H1 (cell line): ENCODE results near the gene QSOX2. TPM values are rescaled to one million over a fixed set of nuclear protein-coding genes. Genes with fewer than 3 reads are reported as not detected.

Source experiments
- CTCF ChIA-PET: fragments of 300-600 bp; sonication (Branson Sonifier 250); formaldehyde crosslinking; loops from one replicate; lab custom pipeline; 2021; ENCODE audit not compliant: partially characterized antibody; lab: Charles Lee
- POLR2A ChIA-PET: fragments of 300-600 bp; sonication (Branson Sonifier 250); formaldehyde crosslinking; loops from one replicate; lab custom pipeline; 2021; ENCODE audit warnings: inconsistent platforms; ENCODE audit not compliant: partially characterized antibody; lab: Charles Lee
- DNase-seq, 2 experiments: peaks; one replicate each; pipeline versions ENCODE4 v3.0.0 to v3.0.0-alpha.2; 2010 to 2022; ENCODE audit warnings: low spot score in 2 of 2, low read depth in 1 of 2, mixed read lengths in 1 of 2
- FAIRE-seq: peaks from 2 replicates; lab custom pipeline; 2011; peaks lifted over from hg19 to GRCh38; lab: Jason Lieb, UNC
- H2AFZ ChIP-seq: 2 replicates; pipeline ENCODE4 v1.8.1; 2012; ENCODE audit warnings: low read length, inconsistent platforms
- H2AK5ac ChIP-seq: 2 replicates; pipeline ENCODE4 v1.6.1; 2013; ENCODE audit warnings: low read depth, low read length
- H2BK120ac ChIP-seq: replicated peaks from 2 replicates; pipeline ENCODE3; 2013; ENCODE audit warnings: low read depth, low read length, inconsistent platforms
- H2BK12ac ChIP-seq: 2 replicates; pipeline ENCODE4 v1.6.1; 2013; ENCODE audit warnings: low read depth, low read length
- H2BK15ac ChIP-seq: 2 replicates; pipeline ENCODE4 v1.6.1; 2013; ENCODE audit warnings: low read length
- H2BK20ac ChIP-seq: 2 replicates; pipeline ENCODE4 v1.6.1; 2013; ENCODE audit warnings: low read length
- H2BK5ac ChIP-seq: 2 replicates; pipeline ENCODE4 v1.6.1; 2013; ENCODE audit warnings: low read depth, low read length
- H3K14ac ChIP-seq: 2 replicates; pipeline ENCODE4 v1.6.1; 2013; ENCODE audit warnings: inconsistent platforms; ENCODE audit not compliant: insufficient read length
- H3K18ac ChIP-seq: 2 replicates; pipeline ENCODE4 v1.6.1; 2013; ENCODE audit warnings: low read length; ENCODE audit errors: extremely low read depth
- H3K23ac ChIP-seq: 2 replicates; pipeline ENCODE4 v1.6.1; 2013; ENCODE audit warnings: inconsistent platforms; ENCODE audit not compliant: insufficient read length
- H3K23me2 ChIP-seq: 2 replicates; pipeline ENCODE4 v1.6.1; 2013; ENCODE audit warnings: low read depth, low read length
- H3K27ac ChIP-seq: 2 replicates; pipeline ENCODE4 v1.6.1; 2011; ENCODE audit warnings: low read depth, low read length, inconsistent platforms
- H3K27me3 ChIP-seq, 4 experiments: replicated peaks in 1 of 4; 1 replicate in 1 of 4; 2 replicates in 3 of 4; pipeline versions ENCODE4 v1.6.1 to v1.8.1; 2011 to 2013; ENCODE audit warnings: low read length in 3 of 4, mild to moderate bottlenecking in 3 of 4, inconsistent platforms in 2 of 4, mixed read lengths in 2 of 4, moderate library complexity in 1 of 4; ENCODE audit not compliant: control insufficient read depth in 3 of 4, insufficient read depth in 3 of 4; ENCODE audit errors: extremely low read depth in 1 of 4
- H3K36me3 ChIP-seq, 4 experiments: 2 replicates each; pipeline versions ENCODE4 v1.6.1 to v1.8.1; 2011 to 2013; ENCODE audit warnings: mild to moderate bottlenecking in 4 of 4, low read length in 3 of 4, moderate library complexity in 2 of 4, control low read depth in 1 of 4, inconsistent platforms in 1 of 4; ENCODE audit not compliant: insufficient read depth in 4 of 4, control insufficient read depth in 2 of 4
- H3K4ac ChIP-seq: replicated peaks from 2 replicates; pipeline ENCODE3; 2013; ENCODE audit warnings: low read length, low read depth, mixed read lengths, inconsistent platforms; ENCODE audit not compliant: insufficient read length
- H3K4me1 ChIP-seq, 4 experiments: replicated peaks in 1 of 4; 1 replicate in 1 of 4; 2 replicates in 3 of 4; pipeline versions ENCODE4 v1.6.1 to v1.8.1; 2011 to 2013; ENCODE audit warnings: low read length in 3 of 4, inconsistent platforms in 2 of 4, mixed read lengths in 1 of 4; ENCODE audit not compliant: insufficient read depth in 4 of 4, control insufficient read depth in 3 of 4
- H3K4me2 ChIP-seq, 2 experiments: 2 replicates each; pipeline versions ENCODE4 v1.6.1 to v1.8.1; 2011 to 2013; ENCODE audit warnings: low read depth in 2 of 2, low read length in 2 of 2, control low read depth in 1 of 2, inconsistent platforms in 1 of 2, mild to moderate bottlenecking in 1 of 2; ENCODE audit not compliant: insufficient read depth in 1 of 2
- H3K4me3 ChIP-seq, 4 experiments: fragments of 200-600, 300-600 bp in 1 of 4; sonication (generic), shearing (Covaris generic), sonication (Bioruptor Twin) in 1 of 4; 2 replicates each; pipeline versions ENCODE4 v1.5.1 to v1.8.1; 2011 to 2016; ENCODE audit warnings: low read length in 4 of 4, low read depth in 3 of 4, control low read depth in 2 of 4, inconsistent platforms in 2 of 4, mild to moderate bottlenecking in 2 of 4, mixed read lengths in 1 of 4, moderate library complexity in 1 of 4; ENCODE audit not compliant: insufficient read depth in 2 of 4; ENCODE audit errors: extremely low read depth in 1 of 4
- H3K56ac ChIP-seq: replicated peaks from 2 replicates; pipeline ENCODE3; 2013; ENCODE audit warnings: low read depth, mild to moderate bottlenecking, mixed read lengths, low read length, inconsistent platforms; ENCODE audit not compliant: insufficient read length
- H3K79me1 ChIP-seq: 2 replicates; pipeline ENCODE4 v1.6.1; 2013; ENCODE audit warnings: low read depth, low read length, control low read depth
- H3K79me2 ChIP-seq, 2 experiments: 2 replicates each; pipeline versions ENCODE4 v1.6.1 to v1.8.1; 2012 to 2013; ENCODE audit warnings: low read length in 2 of 2, mild to moderate bottlenecking in 2 of 2, inconsistent platforms in 1 of 2; ENCODE audit not compliant: insufficient read depth in 2 of 2, control insufficient read depth in 1 of 2
- H3K9ac ChIP-seq, 4 experiments: replicated peaks in 1 of 4; 1 replicate in 1 of 4; 2 replicates in 3 of 4; pipeline versions ENCODE4 v1.6.1 to v1.8.1; 2011 to 2013; ENCODE audit warnings: low read depth in 3 of 4, low read length in 3 of 4, control low read depth in 2 of 4, mild to moderate bottlenecking in 2 of 4, moderate library complexity in 2 of 4, inconsistent platforms in 1 of 4; ENCODE audit errors: extremely low read depth in 1 of 4
- H3K9me3 ChIP-seq, 2 experiments: 2 replicates each; pipeline versions ENCODE4 v1.6.1 to v1.8.1; 2012 to 2013; ENCODE audit warnings: mild to moderate bottlenecking in 2 of 2, moderate library complexity in 2 of 2, control low read depth in 1 of 2, inconsistent platforms in 1 of 2, low read depth in 1 of 2, low read length in 1 of 2, mixed read lengths in 1 of 2; ENCODE audit not compliant: insufficient read depth in 2 of 2
- H4K20me1 ChIP-seq, 2 experiments: replicated peaks in 1 of 2; 2 replicates each; pipeline versions ENCODE3 to v1.8.1; 2011 to 2013; ENCODE audit warnings: inconsistent platforms in 2 of 2, low read length in 2 of 2, mild to moderate bottlenecking in 1 of 2; ENCODE audit not compliant: insufficient read depth in 2 of 2, control insufficient read depth in 1 of 2
- H4K5ac ChIP-seq: 2 replicates; pipeline ENCODE4 v1.6.1; 2013; ENCODE audit warnings: low read length, low read depth, mixed read lengths, inconsistent platforms; ENCODE audit not compliant: insufficient read length
- H4K8ac ChIP-seq: 2 replicates; pipeline ENCODE4 v1.8.0; 2013; ENCODE audit warnings: mild to moderate bottlenecking, moderate library complexity, low read length, inconsistent platforms; ENCODE audit not compliant: insufficient read depth; ENCODE audit errors: extremely low read depth
- H4K91ac ChIP-seq: replicated peaks from 2 replicates; pipeline ENCODE3; 2013; ENCODE audit warnings: low read length, mixed read lengths, inconsistent platforms; ENCODE audit not compliant: insufficient read length
- POLR2AphosphoS5 ChIP-seq: IDR thresholded peaks from 2 replicates; pipeline ENCODE4 v1.6.1; 2011; ENCODE audit warnings: low read depth, low read length
- WGBS, 2 experiments: shearing (Covaris generic) in 1 of 2; methylation state at CpG; one replicate each; pipeline versions ENCODE4 v1.1.6 to v1.1.7; 2013 to 2015; ENCODE audit warnings: low lambda C conversion rate in 2 of 2, mixed read lengths in 2 of 2, inconsistent platforms in 1 of 2, low coverage in 1 of 2, missing lambda C conversion rate in 1 of 2; ENCODE audit not compliant: insufficient replicate concordance in 2 of 2, insufficient coverage in 1 of 2, insufficient read length in 1 of 2; ENCODE audit errors: extremely low coverage in 1 of 2, missing lambda C conversion rate in 1 of 2; 5-methylcytosine and 5-hydroxymethylcytosine counted together
- polyA plus RNA-seq, 7 experiments: library from polyadenylated mRNA; depleted of rRNA in 3 of 7; stranded (reverse) in 5 of 7; unstranded in 2 of 7; fragments of >200 nt in 5 of 7; fragments of 200-250 nt in 2 of 7; gene quantifications; 1 replicate in 5 of 7; 2 replicates in 1 of 7; 4 replicates in 1 of 7; pipeline versions ENCODE4 v1.2.1 to v1.2.3, GENCODE V29; 2011 to 2013; ENCODE audit warnings: missing spikeins in 2 of 7, mixed read lengths in 2 of 7
- total RNA-seq: library from RNA; stranded (reverse); fragmentation: NEBNext Ultra II Directional; extraction: Animal tissue kit (Norgen Biotek cat#: 25700); gene quantifications from 2 replicates; pipeline ENCODE4 v1.2.1, GENCODE V29; 2021

The QSOX2 gene
- total and polyA plus RNA-seq, 2 of the 8 experiments (the other 6 are each of a cell fraction or from before 2014, with no cell fraction given) = 18.0 to 28.6 TPM

- Histone ChIP-seq H2BK15ac (no peak overlapping the region), H2BK120ac (no peak overlapping the region), H3K4ac (no peak overlapping the region), H3K4me3 (no peak overlapping the region), H3K4me1 (peaks cover 0 to 5% (median 2%) of the 10 kb centered on the region in 4 experiments; a peak in 4 of 7 replicates), H2BK12ac (no peak overlapping the region), H4K8ac (peak overlapping the region; percentile 57; the same call in 1 of the 2 replicates), H3K18ac (no peak overlapping the region), H2AFZ (no peak overlapping the region), H4K91ac (no peak overlapping the region), H3K56ac (no peak overlapping the region), H2BK5ac (no peak overlapping the region), H3K27ac (no peak overlapping the region), H3K79me1 (no peaks in the 10 kb centered on the region), H3K9me3 (no peaks in the 10 kb centered on the region), H2AK5ac (no peak overlapping the region), H3K79me2 (no peaks in the 10 kb centered on the region), H3K9ac (no peak overlapping the region), H3K27me3 (no peaks in the 10 kb centered on the region), H4K5ac (no peak overlapping the region), H2BK20ac (no peak overlapping the region), H3K23ac (no peak overlapping the region), H3K14ac (no peak overlapping the region), H3K4me2 (no peak overlapping the region), H3K23me2 (no peaks in the 10 kb centered on the region), H3K36me3 (no peaks in the 10 kb centered on the region), H4K20me1 (no peaks in the 10 kb centered on the region)
- ChIA-PET POLR2A (no interaction called here), CTCF (interaction anchor here (1.5 kb wide), 1 partner anchor 13 kb away, joined by 3 read pairs; no protein-coding TSS in a partner anchor)
- DNase-seq = no peak
- no peak for TF ChIP-seq POLR2AphosphoS5
- FAIRE-seq = no peak
- 90% methylated on average over 12 of the region's 17 CpGs; no CpG with 5 or more reads in 1 of the 2 experiments for WGBS, 2 experiments
These were observed 14.2 kb upstream of the QSOX2 start for GRCh38 chr9:136259836-136260235.
